ENCODE results near the gene AP3D1.

Gene AP3D1

DNA sequence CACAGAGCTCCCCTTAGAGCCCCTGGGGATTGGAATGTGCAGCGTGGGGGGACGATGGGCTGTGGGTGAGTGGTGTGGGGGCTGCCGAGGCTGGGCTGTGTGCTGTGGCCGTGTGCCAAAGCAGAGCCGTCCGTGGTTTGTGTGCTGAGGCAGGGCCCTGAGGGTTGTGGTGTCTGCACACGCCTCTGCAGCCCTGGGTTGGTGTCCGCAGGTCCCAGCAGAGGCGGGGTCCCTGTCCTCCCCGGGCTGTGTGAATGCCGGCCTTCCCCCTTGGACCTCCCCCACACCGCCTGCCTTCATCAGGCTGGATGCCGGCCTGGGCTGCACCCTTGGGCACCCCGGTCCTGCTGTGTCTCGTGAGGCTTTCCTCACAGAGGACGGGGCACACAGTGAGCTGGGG, 38.5 kb upstream of the AP3D1 start:
- DNase-seq (ENCODE audit: low read depth), result no peak
- TF ChIP-seq, protein P1, sequence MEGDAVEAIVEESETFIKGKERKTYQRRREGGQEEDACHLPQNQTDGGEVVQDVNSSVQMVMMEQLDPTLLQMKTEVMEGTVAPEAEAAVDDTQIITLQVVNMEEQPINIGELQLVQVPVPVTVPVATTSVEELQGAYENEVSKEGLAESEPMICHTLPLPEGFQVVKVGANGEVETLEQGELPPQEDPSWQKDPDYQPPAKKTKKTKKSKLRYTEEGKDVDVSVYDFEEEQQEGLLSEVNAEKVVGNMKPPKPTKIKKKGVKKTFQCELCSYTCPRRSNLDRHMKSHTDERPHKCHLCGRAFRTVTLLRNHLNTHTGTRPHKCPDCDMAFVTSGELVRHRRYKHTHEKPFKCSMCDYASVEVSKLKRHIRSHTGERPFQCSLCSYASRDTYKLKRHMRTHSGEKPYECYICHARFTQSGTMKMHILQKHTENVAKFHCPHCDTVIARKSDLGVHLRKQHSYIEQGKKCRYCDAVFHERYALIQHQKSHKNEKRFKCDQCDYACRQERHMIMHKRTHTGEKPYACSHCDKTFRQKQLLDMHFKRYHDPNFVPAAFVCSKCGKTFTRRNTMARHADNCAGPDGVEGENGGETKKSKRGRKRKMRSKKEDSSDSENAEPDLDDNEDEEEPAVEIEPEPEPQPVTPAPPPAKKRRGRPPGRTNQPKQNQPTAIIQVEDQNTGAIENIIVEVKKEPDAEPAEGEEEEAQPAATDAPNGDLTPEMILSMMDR (IDR thresholded peaks at IDR 0.05; ENCODE audit: insufficient read depth, low read depth, low read length, missing control alignments), result no peak
- no peak overlapping the region for H3K4me3 ChIP-seq (ENCODE audit: low read length)

DNA sequence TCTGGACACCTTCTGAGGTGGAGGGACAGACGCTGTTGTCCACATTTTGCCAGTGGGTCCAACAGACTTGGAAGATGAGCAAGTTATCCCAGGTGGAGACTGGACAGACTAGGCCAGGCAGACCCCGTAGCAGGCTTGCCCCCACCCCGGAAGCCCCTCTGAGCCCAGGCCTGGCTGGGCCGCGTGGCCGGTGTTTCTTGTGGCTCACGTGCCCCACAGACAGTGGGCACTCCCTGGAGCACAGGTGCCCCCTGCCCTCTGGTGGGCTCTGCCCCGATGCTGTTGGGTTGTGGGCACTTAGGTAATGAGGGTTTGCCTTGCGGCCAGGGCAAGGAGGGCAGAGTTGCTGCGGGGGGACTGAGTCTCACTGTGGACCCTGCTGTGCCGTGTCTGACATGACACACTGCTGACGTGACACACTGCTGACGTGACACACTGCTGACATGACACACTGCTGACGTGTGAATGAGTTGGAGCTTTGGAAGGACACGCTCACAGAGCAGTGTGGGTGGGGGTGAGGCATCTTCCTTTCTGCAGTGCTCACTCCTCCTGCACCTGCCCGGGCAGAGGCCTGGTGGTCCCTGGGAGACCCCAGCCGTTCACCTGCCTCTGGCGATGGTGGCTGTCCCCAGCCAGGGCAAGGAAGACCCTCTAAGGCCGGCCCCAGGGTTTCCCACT, 37.5 kb upstream of the AP3D1 start:
- no peak overlapping the region for H3K4me3 ChIP-seq (ENCODE audit: low read length)
- TF ChIP-seq, protein P1 (IDR thresholded peaks at IDR 0.05; ENCODE audit: insufficient read depth, low read depth, low read length, missing control alignments), result no peak
- DNase-seq (ENCODE audit: low read depth), result peak; percentile 65

DNA sequence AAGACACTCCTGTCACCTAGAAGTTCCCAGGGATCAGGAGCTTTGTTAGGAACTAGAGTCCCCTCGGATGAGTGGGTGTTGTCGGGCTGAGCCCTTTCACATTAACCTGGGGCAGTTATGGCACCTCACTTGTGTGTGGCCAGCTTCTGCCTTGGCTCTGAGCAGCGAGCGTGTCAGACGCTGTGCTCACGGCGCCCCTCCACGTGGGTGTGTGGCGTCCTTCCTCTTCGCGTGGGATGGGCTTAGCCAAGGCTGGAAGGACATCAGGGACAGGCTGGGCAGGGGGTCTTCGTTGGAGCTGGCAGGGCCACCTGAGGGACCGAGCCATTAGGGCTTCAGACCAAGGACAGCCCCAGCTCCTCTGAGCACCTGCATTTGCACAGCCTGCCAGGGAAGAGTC, 35.8 kb upstream of the AP3D1 start:
- no peak for DNase-seq (ENCODE audit: low read depth)
- H3K4me3 ChIP-seq (ENCODE audit: low read length), result no peak overlapping the region
- TF ChIP-seq, protein P1 (IDR thresholded peaks at IDR 0.05; ENCODE audit: insufficient read depth, low read depth, low read length, missing control alignments), result no peak

DNA sequence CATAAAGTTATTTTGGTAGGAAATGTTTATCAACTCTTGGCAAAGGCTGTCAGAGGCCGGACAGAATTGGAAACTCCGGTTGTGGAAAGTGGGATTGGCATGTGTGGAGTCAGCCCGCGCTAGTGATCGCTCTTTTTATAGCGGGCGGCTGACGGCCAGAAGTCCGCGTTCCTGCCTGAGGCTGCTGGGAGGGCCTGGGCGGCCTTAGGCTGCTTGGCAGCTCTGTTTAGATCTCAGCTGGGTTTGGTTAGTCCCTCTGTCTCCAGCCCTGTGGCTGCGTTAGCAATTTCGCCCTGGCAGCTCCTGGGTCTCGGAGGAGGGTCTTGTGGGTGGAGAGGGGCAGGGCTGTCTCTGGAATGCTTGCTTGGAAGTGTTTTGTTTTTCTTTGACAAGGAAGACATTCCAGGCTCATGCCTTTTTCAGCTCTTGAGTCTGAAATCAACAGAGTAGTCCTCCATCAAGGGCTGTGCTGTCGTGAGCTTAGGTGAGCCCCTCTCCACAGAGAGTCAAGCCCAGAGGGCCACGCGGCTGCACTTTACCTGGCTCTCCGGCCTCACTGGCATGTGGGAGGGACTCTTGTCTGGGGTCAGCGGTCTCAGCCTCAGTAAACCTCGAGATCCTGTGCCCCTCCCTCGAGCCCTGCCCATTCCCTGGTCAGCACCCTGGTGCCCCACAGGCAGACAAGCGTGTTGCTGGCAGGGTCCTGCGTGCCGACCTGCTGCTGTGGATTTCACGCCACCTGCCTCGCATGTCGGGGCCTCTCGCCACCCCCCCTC, 34.9 kb upstream of the AP3D1 start:
- DNase-seq (ENCODE audit: low read depth), result no peak
- H3K4me3 ChIP-seq (ENCODE audit: low read length), result no peak overlapping the region
- TF ChIP-seq, protein P1 (IDR thresholded peaks at IDR 0.05; ENCODE audit: insufficient read depth, low read depth, low read length, missing control alignments), result no peak

DNA sequence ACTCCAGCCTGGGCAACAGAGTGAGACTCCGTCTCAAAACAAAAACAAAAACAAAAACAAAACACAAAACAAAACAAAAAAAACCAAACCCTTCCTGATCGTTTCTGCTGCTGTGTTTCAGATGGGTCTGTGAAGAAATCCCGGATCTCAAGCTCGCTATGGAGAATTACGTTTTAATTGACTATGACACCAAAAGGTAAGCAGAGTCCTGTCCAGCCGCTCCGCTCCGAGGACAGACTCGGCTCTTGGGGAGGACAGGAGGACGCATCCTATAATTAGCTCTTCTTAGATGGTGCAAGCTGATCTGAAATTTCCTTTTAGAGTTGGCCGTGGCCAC, 34.3 kb upstream of the AP3D1 start:
- TF ChIP-seq, protein P1 (IDR thresholded peaks at IDR 0.05; ENCODE audit: insufficient read depth, low read depth, low read length, missing control alignments), result no peak
- H3K4me3 ChIP-seq (ENCODE audit: low read length), result no peak overlapping the region
- no peak for DNase-seq (ENCODE audit: low read depth)

DNA sequence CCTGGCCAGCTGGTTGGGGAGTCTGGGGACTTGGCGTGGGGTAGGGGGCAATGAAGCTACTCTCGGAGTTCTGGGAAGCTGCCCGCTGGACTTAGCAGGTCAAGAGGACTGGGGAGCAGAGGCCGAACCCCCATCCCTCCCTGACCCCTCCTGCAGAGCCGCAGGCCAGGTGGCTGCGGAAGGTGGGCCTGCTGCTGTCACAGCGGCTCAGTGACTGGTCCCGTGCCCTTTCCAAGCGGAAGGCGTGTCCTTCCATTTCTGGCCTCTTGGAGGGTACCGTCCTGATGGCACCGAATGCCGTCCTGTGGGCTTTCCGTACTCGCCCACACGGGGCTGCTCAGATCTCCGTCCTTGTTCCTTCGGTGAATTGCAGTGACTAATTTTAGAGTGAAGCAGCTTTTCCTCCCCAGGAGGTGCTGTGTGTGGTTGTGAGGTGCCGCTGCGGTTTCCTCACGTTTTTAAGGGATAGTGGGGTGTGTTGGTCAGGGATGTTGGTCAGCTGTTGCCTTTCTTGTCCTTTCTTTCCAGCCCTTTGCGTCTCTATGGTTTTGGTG, 33.1 kb upstream of the AP3D1 start:
- DNase-seq (ENCODE audit: low read depth), result no peak
- TF ChIP-seq, protein P1 (IDR thresholded peaks at IDR 0.05; ENCODE audit: insufficient read depth, low read depth, low read length, missing control alignments), result no peak
- no peak overlapping the region for H3K4me3 ChIP-seq (ENCODE audit: low read length)
